HepG2 (cell line): ENCODE data around the gene POLD3. TPM values are rescaled to one million over a fixed set of nuclear protein-coding genes. Genes with fewer than 3 reads are reported as not detected.

Experiments used
- ELF4 ChIP-seq: sonication (generic); formaldehyde crosslinking; IDR thresholded peaks from 2 replicates; pipeline ENCODE4 v1.5.0; 2020; ENCODE audit warnings: missing genetic modification reagents, mild to moderate bottlenecking, moderate library complexity, borderline replicate concordance
- FOXC1 ChIP-seq: sonication (generic); formaldehyde crosslinking; IDR thresholded peaks from 2 replicates; pipeline ENCODE4 v1.8.0; 2022; ENCODE audit warnings: mild to moderate bottlenecking, missing genetic modification reagents, borderline replicate concordance
- HOXA3 ChIP-seq: sonication (generic); formaldehyde crosslinking; IDR thresholded peaks from 2 replicates; pipeline ENCODE4 v1.5.0; 2020; ENCODE audit warnings: missing genetic modification reagents
- HOXA5 ChIP-seq: sonication (generic); formaldehyde crosslinking; IDR thresholded peaks from 2 replicates; pipeline ENCODE4 v1.4.0; 2020; ENCODE audit warnings: missing genetic modification reagents
- RNF2 ChIP-seq: fragments of 450-650 bp; conservative IDR thresholded peaks from 2 replicates; pipeline ENCODE4 v1.6.1; 2016; ENCODE audit warnings: low read depth
- SNAPC2 ChIP-seq: sonication (generic); formaldehyde crosslinking; IDR thresholded peaks from 2 replicates; pipeline ENCODE4 v1.8.1; 2022; ENCODE audit warnings: mild to moderate bottlenecking, missing genetic modification reagents
- TBL1XR1 ChIP-seq: fragments of 150-350 bp; IDR thresholded peaks from 2 replicates; pipeline ENCODE4 v1.6.1; 2014; ENCODE audit warnings: borderline replicate concordance, low read length; ENCODE audit not compliant: partially characterized antibody
- TCF7 ChIP-seq: sonication (generic); IDR thresholded peaks from 2 replicates; pipeline ENCODE4 v1.6.1; 2016; ENCODE audit warnings: antibody characterized with exemption, low read depth
- ZFP36L1 ChIP-seq: sonication (generic); formaldehyde crosslinking; IDR thresholded peaks from 2 replicates; pipeline ENCODE4 v1.8.0; 2022; ENCODE audit warnings: mild to moderate bottlenecking, missing genetic modification reagents, moderate library complexity
- ZNF644 ChIP-seq: IDR thresholded peaks from 2 replicates; pipeline ENCODE4 v1.6.1; 2016; ENCODE audit warnings: low read depth
- ZNF660 ChIP-seq: sonication (generic); formaldehyde crosslinking; IDR thresholded peaks from 2 replicates; pipeline ENCODE4 v1.5.1; 2020; ENCODE audit warnings: mild to moderate bottlenecking, low read depth, missing genetic modification reagents, borderline replicate concordance
- ZNF720 ChIP-seq: sonication (generic); formaldehyde crosslinking; IDR thresholded peaks from 2 replicates; pipeline ENCODE4 v1.4.0; 2020; ENCODE audit warnings: missing genetic modification reagents
- ZNF737 ChIP-seq: sonication (generic); formaldehyde crosslinking; IDR thresholded peaks from 2 replicates; pipeline ENCODE4 v1.5.0; 2020; ENCODE audit warnings: missing genetic modification reagents, mild to moderate bottlenecking, borderline replicate concordance
- polyA plus RNA-seq, 8 experiments: library from polyadenylated mRNA; depleted of rRNA in 3 of 8; stranded (reverse) in 7 of 8; unstranded in 1 of 8; fragments of >200 nt; fragmentation: Illumina TruSeq in 4 of 8; extraction: Trizol in 4 of 8; gene quantifications; 2 replicates each; pipeline versions ENCODE4 v1.2.1 to v1.2.3, GENCODE V29; 2011 to 2016; ENCODE audit warnings: low read depth in 4 of 8, missing spikeins in 1 of 8, mixed read lengths in 1 of 8; ENCODE audit not compliant: insufficient read depth in 1 of 8
- total RNA-seq, 5 experiments: library from RNA; depleted of rRNA; stranded (reverse); fragments of >200 nt; fragmentation: Illumina TruSeq; extraction: Trizol; gene quantifications; 2 replicates each; pipeline ENCODE4 v1.2.3, GENCODE V29; 2016; ENCODE audit warnings: low read depth in 1 of 5
- TF ChIP-seq, protein P1 (sequence below): sonication (generic); formaldehyde crosslinking; IDR thresholded peaks from 2 replicates; pipeline ENCODE4 v1.5.0; 2020; ENCODE audit warnings: mild to moderate bottlenecking, missing genetic modification reagents
- TF ChIP-seq, protein P2 (sequence below): sonication (generic); formaldehyde crosslinking; IDR thresholded peaks from 2 replicates; pipeline ENCODE4 v1.5.1; 2020; ENCODE audit warnings: missing genetic modification reagents, mild to moderate bottlenecking, borderline replicate concordance
- TF ChIP-seq, protein P3 (sequence below): sonication (generic); formaldehyde crosslinking; conservative IDR thresholded peaks from 2 replicates; pipeline ENCODE4 v1.4.0; 2020; ENCODE audit warnings: mild to moderate bottlenecking, missing genetic modification reagents, moderate library complexity
- TF ChIP-seq, protein P4 (sequence below): sonication (generic); formaldehyde crosslinking; IDR thresholded peaks from 2 replicates; pipeline ENCODE4 v1.5.1; 2020; ENCODE audit warnings: mild to moderate bottlenecking, missing genetic modification reagents, moderate library complexity

Gene POLD3
- total and polyA plus RNA-seq, 2 of the 13 experiments (the other 11 are each of a cell fraction or from before 2014, with no cell fraction given) = 6.3 to 18.9 TPM

DNA sequence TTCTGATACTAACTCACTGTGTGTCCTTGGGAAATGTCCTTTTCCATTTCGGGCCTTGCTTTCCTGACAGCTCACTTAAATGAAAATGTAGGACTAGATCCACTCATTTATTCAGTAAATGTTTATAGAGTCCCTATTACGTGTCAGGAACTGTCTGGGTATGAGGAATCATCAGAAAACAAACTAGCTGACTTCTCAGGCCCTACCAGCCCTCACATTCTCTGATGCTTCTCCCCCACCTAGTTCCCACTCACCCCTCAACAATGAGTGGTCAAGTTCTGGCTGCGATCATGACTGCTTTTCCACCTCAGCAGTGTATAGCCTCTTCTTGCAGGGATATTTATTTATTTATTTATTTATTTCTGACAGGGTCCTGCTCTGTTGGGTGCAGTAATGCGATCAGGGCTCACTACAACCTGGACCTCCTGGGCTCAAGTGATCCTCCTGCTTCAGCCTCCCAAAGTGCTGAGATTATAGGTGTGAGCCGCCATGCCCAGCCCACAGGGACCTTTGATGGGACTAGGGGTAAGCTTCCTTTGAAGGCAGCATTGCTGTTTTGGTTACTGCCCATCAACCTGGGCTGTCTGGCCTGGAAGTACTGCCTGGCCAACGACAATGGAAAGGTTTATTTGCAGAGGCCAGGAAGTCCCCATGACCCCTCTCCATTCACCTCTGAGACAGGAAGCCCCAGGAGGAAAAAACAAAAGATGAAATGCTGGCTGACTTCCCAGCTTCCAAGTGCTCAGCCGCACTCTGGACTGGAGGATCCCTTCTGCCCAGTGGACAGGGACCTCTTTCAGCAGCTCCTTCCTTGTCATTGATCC, 33.1 kb upstream of the POLD3 start (continued):
- TF ChIP-seq ZNF660 (CRISPR knock-in tag) (no peak), ZNF644 (no peak), ZNF720 (CRISPR knock-in tag) (no peak), RNF2 (no peak), ZFP36L1 (CRISPR knock-in tag) (no peak), HOXA5 (no peak), SNAPC2 (CRISPR knock-in tag) (no peak), ELF4 (CRISPR knock-in tag) (no peak), HOXA3 (CRISPR knock-in tag) (no peak), FOXC1 (CRISPR knock-in tag) (no peak), TBL1XR1 (no peak), ZNF737 (CRISPR knock-in tag) (no peak), TCF7 (peak; percentile 48)
- TF ChIP-seq, protein P1, sequence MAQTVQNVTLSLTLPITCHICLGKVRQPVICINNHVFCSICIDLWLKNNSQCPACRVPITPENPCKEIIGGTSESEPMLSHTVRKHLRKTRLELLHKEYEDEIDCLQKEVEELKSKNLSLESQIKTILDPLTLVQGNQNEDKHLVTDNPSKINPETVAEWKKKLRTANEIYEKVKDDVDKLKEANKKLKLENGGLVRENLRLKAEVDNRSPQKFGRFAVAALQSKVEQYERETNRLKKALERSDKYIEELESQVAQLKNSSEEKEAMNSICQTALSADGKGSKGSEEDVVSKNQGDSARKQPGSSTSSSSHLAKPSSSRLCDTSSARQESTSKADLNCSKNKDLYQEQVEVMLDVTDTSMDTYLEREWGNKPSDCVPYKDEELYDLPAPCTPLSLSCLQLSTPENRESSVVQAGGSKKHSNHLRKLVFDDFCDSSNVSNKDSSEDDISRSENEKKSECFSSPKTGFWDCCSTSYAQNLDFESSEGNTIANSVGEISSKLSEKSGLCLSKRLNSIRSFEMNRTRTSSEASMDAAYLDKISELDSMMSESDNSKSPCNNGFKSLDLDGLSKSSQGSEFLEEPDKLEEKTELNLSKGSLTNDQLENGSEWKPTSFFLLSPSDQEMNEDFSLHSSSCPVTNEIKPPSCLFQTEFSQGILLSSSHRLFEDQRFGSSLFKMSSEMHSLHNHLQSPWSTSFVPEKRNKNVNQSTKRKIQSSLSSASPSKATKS (CRISPR knock-in tag) = no peak
- TF ChIP-seq, protein P2, sequence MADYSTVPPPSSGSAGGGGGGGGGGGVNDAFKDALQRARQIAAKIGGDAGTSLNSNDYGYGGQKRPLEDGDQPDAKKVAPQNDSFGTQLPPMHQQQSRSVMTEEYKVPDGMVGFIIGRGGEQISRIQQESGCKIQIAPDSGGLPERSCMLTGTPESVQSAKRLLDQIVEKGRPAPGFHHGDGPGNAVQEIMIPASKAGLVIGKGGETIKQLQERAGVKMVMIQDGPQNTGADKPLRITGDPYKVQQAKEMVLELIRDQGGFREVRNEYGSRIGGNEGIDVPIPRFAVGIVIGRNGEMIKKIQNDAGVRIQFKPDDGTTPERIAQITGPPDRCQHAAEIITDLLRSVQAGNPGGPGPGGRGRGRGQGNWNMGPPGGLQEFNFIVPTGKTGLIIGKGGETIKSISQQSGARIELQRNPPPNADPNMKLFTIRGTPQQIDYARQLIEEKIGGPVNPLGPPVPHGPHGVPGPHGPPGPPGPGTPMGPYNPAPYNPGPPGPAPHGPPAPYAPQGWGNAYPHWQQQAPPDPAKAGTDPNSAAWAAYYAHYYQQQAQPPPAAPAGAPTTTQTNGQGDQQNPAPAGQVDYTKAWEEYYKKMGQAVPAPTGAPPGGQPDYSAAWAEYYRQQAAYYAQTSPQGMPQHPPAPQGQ (CRISPR knock-in tag) = no peak
- TF ChIP-seq, protein P3, sequence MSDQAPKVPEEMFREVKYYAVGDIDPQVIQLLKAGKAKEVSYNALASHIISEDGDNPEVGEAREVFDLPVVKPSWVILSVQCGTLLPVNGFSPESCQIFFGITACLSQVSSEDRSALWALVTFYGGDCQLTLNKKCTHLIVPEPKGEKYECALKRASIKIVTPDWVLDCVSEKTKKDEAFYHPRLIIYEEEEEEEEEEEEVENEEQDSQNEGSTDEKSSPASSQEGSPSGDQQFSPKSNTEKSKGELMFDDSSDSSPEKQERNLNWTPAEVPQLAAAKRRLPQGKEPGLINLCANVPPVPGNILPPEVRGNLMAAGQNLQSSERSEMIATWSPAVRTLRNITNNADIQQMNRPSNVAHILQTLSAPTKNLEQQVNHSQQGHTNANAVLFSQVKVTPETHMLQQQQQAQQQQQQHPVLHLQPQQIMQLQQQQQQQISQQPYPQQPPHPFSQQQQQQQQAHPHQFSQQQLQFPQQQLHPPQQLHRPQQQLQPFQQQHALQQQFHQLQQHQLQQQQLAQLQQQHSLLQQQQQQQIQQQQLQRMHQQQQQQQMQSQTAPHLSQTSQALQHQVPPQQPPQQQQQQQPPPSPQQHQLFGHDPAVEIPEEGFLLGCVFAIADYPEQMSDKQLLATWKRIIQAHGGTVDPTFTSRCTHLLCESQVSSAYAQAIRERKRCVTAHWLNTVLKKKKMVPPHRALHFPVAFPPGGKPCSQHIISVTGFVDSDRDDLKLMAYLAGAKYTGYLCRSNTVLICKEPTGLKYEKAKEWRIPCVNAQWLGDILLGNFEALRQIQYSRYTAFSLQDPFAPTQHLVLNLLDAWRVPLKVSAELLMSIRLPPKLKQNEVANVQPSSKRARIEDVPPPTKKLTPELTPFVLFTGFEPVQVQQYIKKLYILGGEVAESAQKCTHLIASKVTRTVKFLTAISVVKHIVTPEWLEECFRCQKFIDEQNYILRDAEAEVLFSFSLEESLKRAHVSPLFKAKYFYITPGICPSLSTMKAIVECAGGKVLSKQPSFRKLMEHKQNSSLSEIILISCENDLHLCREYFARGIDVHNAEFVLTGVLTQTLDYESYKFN (CRISPR knock-in tag) = peak; percentile 83
- TF ChIP-seq, protein P4, sequence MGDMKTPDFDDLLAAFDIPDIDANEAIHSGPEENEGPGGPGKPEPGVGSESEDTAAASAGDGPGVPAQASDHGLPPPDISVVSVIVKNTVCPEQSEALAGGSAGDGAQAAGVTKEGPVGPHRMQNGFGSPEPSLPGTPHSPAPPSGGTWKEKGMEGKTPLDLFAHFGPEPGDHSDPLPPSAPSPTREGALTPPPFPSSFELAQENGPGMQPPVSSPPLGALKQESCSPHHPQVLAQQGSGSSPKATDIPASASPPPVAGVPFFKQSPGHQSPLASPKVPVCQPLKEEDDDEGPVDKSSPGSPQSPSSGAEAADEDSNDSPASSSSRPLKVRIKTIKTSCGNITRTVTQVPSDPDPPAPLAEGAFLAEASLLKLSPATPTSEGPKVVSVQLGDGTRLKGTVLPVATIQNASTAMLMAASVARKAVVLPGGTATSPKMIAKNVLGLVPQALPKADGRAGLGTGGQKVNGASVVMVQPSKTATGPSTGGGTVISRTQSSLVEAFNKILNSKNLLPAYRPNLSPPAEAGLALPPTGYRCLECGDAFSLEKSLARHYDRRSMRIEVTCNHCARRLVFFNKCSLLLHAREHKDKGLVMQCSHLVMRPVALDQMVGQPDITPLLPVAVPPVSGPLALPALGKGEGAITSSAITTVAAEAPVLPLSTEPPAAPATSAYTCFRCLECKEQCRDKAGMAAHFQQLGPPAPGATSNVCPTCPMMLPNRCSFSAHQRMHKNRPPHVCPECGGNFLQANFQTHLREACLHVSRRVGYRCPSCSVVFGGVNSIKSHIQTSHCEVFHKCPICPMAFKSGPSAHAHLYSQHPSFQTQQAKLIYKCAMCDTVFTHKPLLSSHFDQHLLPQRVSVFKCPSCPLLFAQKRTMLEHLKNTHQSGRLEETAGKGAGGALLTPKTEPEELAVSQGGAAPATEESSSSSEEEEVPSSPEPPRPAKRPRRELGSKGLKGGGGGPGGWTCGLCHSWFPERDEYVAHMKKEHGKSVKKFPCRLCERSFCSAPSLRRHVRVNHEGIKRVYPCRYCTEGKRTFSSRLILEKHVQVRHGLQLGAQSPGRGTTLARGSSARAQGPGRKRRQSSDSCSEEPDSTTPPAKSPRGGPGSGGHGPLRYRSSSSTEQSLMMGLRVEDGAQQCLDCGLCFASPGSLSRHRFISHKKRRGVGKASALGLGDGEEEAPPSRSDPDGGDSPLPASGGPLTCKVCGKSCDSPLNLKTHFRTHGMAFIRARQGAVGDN (CRISPR knock-in tag) = no peak
